ENCODE results near the gene NUB1.

Gene NUB1

GRCh38 chr7:151309311-151309710 is 32.3 kb upstream of the NUB1 start:
- no peak overlapping the region for H3K27ac Mint-ChIP-seq
- H3K4me1 Mint-ChIP-seq = peaks cover 5% of the 10 kb centered on the region
- H3K4me3 Mint-ChIP-seq = no peak overlapping the region
- peaks cover 34% of the 10 kb centered on the region for H3K27me3 Mint-ChIP-seq
- no peaks in the 10 kb centered on the region for H3K36me3 Mint-ChIP-seq
- no peaks in the 10 kb centered on the region for H3K9me3 Mint-ChIP-seq
- ATAC-seq = no peak

- no peak overlapping the region for H3K27ac Mint-ChIP-seq
- no peak for ATAC-seq
- no peak overlapping the region for H3K4me3 Mint-ChIP-seq
- no peaks in the 10 kb centered on the region for H3K9me3 Mint-ChIP-seq
- no peaks in the 10 kb centered on the region for H3K36me3 Mint-ChIP-seq
- peaks cover 21% of the 10 kb centered on the region for H3K27me3 Mint-ChIP-seq
- no peaks in the 10 kb centered on the region for H3K4me1 Mint-ChIP-seq
These were observed 31.0 kb upstream of the NUB1 start for GRCh38 chr7:151310578-151310977.

GRCh38 chr7:151311294-151311864 is 30.2 kb upstream of the NUB1 start:
- H3K36me3 Mint-ChIP-seq = no peaks in the 10 kb centered on the region
- ATAC-seq = no peak
- no peaks in the 10 kb centered on the region for H3K4me1 Mint-ChIP-seq
- H3K27me3 Mint-ChIP-seq = peaks cover 13% of the 10 kb centered on the region
- no peak overlapping the region for H3K27ac Mint-ChIP-seq
- H3K9me3 Mint-ChIP-seq = no peaks in the 10 kb centered on the region
- H3K4me3 Mint-ChIP-seq = no peak overlapping the region

GRCh38 chr7:151312356-151312755 is 29.3 kb upstream of the NUB1 start:
- H3K4me3 Mint-ChIP-seq = no peak overlapping the region

GRCh38 chr7:151312831-151313809 is 28.5 kb upstream of the NUB1 start:
- H3K4me3 Mint-ChIP-seq = no peak overlapping the region
- H3K36me3 Mint-ChIP-seq = no peaks in the 10 kb centered on the region
- no peaks in the 10 kb centered on the region for H3K4me1 Mint-ChIP-seq
- H3K27me3 Mint-ChIP-seq = no peaks in the 10 kb centered on the region
- no peak overlapping the region for H3K27ac Mint-ChIP-seq
- peak; percentile 21 for ATAC-seq
- H3K9me3 Mint-ChIP-seq = no peaks in the 10 kb centered on the region

More at GRCh38 chr7:151312356-151312755, 29.3 kb upstream of the NUB1 start:
- H3K27me3 Mint-ChIP-seq = peaks cover 3% of the 10 kb centered on the region
- ATAC-seq = no peak
- no peaks in the 10 kb centered on the region for H3K9me3 Mint-ChIP-seq
- no peaks in the 10 kb centered on the region for H3K4me1 Mint-ChIP-seq
- H3K27ac Mint-ChIP-seq = no peak overlapping the region
- H3K36me3 Mint-ChIP-seq = no peaks in the 10 kb centered on the region

- H3K4me1 Mint-ChIP-seq = no peaks in the 10 kb centered on the region
- no peak for ATAC-seq
- no peak overlapping the region for H3K27ac Mint-ChIP-seq
- no peak overlapping the region for H3K4me3 Mint-ChIP-seq
- H3K27me3 Mint-ChIP-seq = no peaks in the 10 kb centered on the region
- peaks cover 4% of the 10 kb centered on the region for H3K36me3 Mint-ChIP-seq
- H3K9me3 Mint-ChIP-seq = peaks cover 4% of the 10 kb centered on the region
These were observed 27.8 kb upstream of the NUB1 start for GRCh38 chr7:151313857-151314256.

GRCh38 chr7:151314401-151314800 is 27.2 kb upstream of the NUB1 start:
- Mint-ChIP-seq H3K27ac (no peak overlapping the region), H3K27me3 (no peaks in the 10 kb centered on the region), H3K9me3 (peaks cover 10% of the 10 kb centered on the region), H3K4me3 (no peak overlapping the region), H3K36me3 (peaks cover 10% of the 10 kb centered on the region), H3K4me1 (no peaks in the 10 kb centered on the region)
- no peak for ATAC-seq

- H3K4me1 Mint-ChIP-seq = no peaks in the 10 kb centered on the region
- H3K27me3 Mint-ChIP-seq = no peaks in the 10 kb centered on the region
- no peak overlapping the region for H3K4me3 Mint-ChIP-seq
- no peak overlapping the region for H3K27ac Mint-ChIP-seq
- peaks cover 13% of the 10 kb centered on the region for H3K9me3 Mint-ChIP-seq
- peak; percentile 85 for ATAC-seq
- peaks cover 11% of the 10 kb centered on the region for H3K36me3 Mint-ChIP-seq
These were observed 26.5 kb upstream of the NUB1 start for GRCh38 chr7:151315038-151315655.

GRCh38 chr7:151316896-151317295 is 24.7 kb upstream of the NUB1 start:
- Mint-ChIP-seq H3K36me3 (peaks cover 11% of the 10 kb centered on the region), H3K9me3 (peaks cover 13% of the 10 kb centered on the region), H3K4me1 (no peaks in the 10 kb centered on the region), H3K4me3 (no peak overlapping the region), H3K27me3 (no peaks in the 10 kb centered on the region), H3K27ac (no peak overlapping the region)
- no peak for ATAC-seq

- no peak for ATAC-seq
- Mint-ChIP-seq H3K4me3 (no peak overlapping the region), H3K4me1 (no peaks in the 10 kb centered on the region)
These were observed 23.7 kb upstream of the NUB1 start for GRCh38 chr7:151317936-151318335.

GRCh38 chr7:151319189-151319588 is 22.4 kb upstream of the NUB1 start:
- Mint-ChIP-seq H3K27ac (no peak overlapping the region), H3K4me3 (no peak overlapping the region), H3K27me3 (no peaks in the 10 kb centered on the region), H3K4me1 (no peaks in the 10 kb centered on the region), H3K36me3 (peaks cover 11% of the 10 kb centered on the region), H3K9me3 (peaks cover 13% of the 10 kb centered on the region)
- ATAC-seq = no peak

More at GRCh38 chr7:151317936-151318335, 23.7 kb upstream of the NUB1 start:
- H3K36me3 Mint-ChIP-seq = peaks cover 11% of the 10 kb centered on the region
- H3K27me3 Mint-ChIP-seq = no peaks in the 10 kb centered on the region
- no peak overlapping the region for H3K27ac Mint-ChIP-seq
- H3K9me3 Mint-ChIP-seq = peaks cover 13% of the 10 kb centered on the region

- no peak for ATAC-seq
- H3K36me3 Mint-ChIP-seq = peaks cover 11% of the 10 kb centered on the region
- no peak overlapping the region for H3K4me3 Mint-ChIP-seq
- H3K27me3 Mint-ChIP-seq = no peaks in the 10 kb centered on the region
- no peak overlapping the region for H3K27ac Mint-ChIP-seq
- no peaks in the 10 kb centered on the region for H3K4me1 Mint-ChIP-seq
- H3K9me3 Mint-ChIP-seq = peaks cover 13% of the 10 kb centered on the region
These were observed 21.3 kb upstream of the NUB1 start for GRCh38 chr7:151320263-151320845.

- no peaks in the 10 kb centered on the region for H3K4me1 Mint-ChIP-seq
- no peak overlapping the region for H3K27ac Mint-ChIP-seq
- no peaks in the 10 kb centered on the region for H3K27me3 Mint-ChIP-seq
- peaks cover 13% of the 10 kb centered on the region for H3K9me3 Mint-ChIP-seq
- no peak overlapping the region for H3K4me3 Mint-ChIP-seq
- peaks cover 11% of the 10 kb centered on the region for H3K36me3 Mint-ChIP-seq
- no peak for ATAC-seq
These were observed 20.3 kb upstream of the NUB1 start for GRCh38 chr7:151321341-151321740.

- no peak overlapping the region for H3K4me3 Mint-ChIP-seq
- H3K27ac Mint-ChIP-seq = no peak overlapping the region
- H3K27me3 Mint-ChIP-seq = no peaks in the 10 kb centered on the region
- peaks cover 11% of the 10 kb centered on the region for H3K36me3 Mint-ChIP-seq
- no peak for ATAC-seq
- H3K9me3 Mint-ChIP-seq = peaks cover 13% of the 10 kb centered on the region
- no peaks in the 10 kb centered on the region for H3K4me1 Mint-ChIP-seq
These were observed 18.7 kb upstream of the NUB1 start for GRCh38 chr7:151322906-151323305.

- Mint-ChIP-seq H3K9me3 (no peaks in the 10 kb centered on the region), H3K27me3 (no peaks in the 10 kb centered on the region), H3K4me3 (no peak overlapping the region), H3K4me1 (no peaks in the 10 kb centered on the region), H3K27ac (no peak overlapping the region), H3K36me3 (no peaks in the 10 kb centered on the region)
- no peak for ATAC-seq
These were observed 14.6 kb upstream of the NUB1 start for GRCh38 chr7:151327022-151327421.
